Mesenchymal stem cell (in vitro differentiated cells and primary cell): ENCODE results near the gene ZBTB7C.

ENCODE experiments used
- DNase-seq: peaks from one replicate; pipeline ENCODE4 v3.0.0-alpha.2; 2013
- H2AFZ ChIP-seq: one replicate; pipeline ENCODE4 v1.6.1; 2013; ENCODE audit warnings: low read depth, mild to moderate bottlenecking, control low read depth, inconsistent platforms, low read length, moderate library complexity
- H2AK5ac ChIP-seq: 2 replicates; pipeline ENCODE4 v1.6.1; 2013; ENCODE audit warnings: low read length, moderate library complexity, mild to moderate bottlenecking, inconsistent platforms; ENCODE audit not compliant: severe bottlenecking
- H2BK120ac ChIP-seq: one replicate; pipeline ENCODE4 v1.6.1; 2013; ENCODE audit warnings: low read depth, mild to moderate bottlenecking, inconsistent platforms, low read length, moderate library complexity
- H2BK12ac ChIP-seq, 2 experiments: one replicate each; pipeline ENCODE4 v1.6.1; 2013; ENCODE audit warnings: inconsistent platforms in 2 of 2, low read length in 2 of 2, mild to moderate bottlenecking in 2 of 2, moderate library complexity in 2 of 2, control low read depth in 1 of 2
- H2BK15ac ChIP-seq: one replicate; pipeline ENCODE4 v1.6.1; 2013; ENCODE audit warnings: mild to moderate bottlenecking, low read depth, inconsistent platforms; ENCODE audit not compliant: poor library complexity, severe bottlenecking
- H2BK5ac ChIP-seq: 2 replicates; pipeline ENCODE4 v1.6.1; 2013; ENCODE audit warnings: low read depth, mild to moderate bottlenecking, low read length, control low read depth, inconsistent platforms; ENCODE audit not compliant: poor library complexity, severe bottlenecking
- H3K14ac ChIP-seq, 2 experiments: one replicate each; pipeline ENCODE4 v1.6.1; 2013; ENCODE audit warnings: inconsistent platforms in 2 of 2, low read length in 2 of 2, control low read depth in 1 of 2, mild to moderate bottlenecking in 1 of 2, moderate library complexity in 1 of 2
- H3K18ac ChIP-seq, 2 experiments: one replicate each; pipeline ENCODE4 v1.6.1; 2013; ENCODE audit warnings: inconsistent platforms in 2 of 2, low read length in 2 of 2, control low read depth in 1 of 2, low read depth in 1 of 2, mild to moderate bottlenecking in 1 of 2
- H3K23ac ChIP-seq, 2 experiments: one replicate each; pipeline ENCODE4 v1.6.1; 2013; ENCODE audit warnings: inconsistent platforms in 2 of 2, low read length in 2 of 2, mild to moderate bottlenecking in 2 of 2, moderate library complexity in 2 of 2, control low read depth in 1 of 2
- H3K27ac ChIP-seq: 2 replicates; pipeline ENCODE4 v1.5.1; 2013; ENCODE audit warnings: mild to moderate bottlenecking, moderate library complexity, low read length, control low read depth, inconsistent platforms; ENCODE audit not compliant: poor library complexity, severe bottlenecking
- H3K27me3 ChIP-seq, 2 experiments: 2 replicates each; pipeline versions ENCODE4 v1.6.1 to v1.7.0; 2013; ENCODE audit warnings: low read length in 2 of 2, mild to moderate bottlenecking in 2 of 2, moderate library complexity in 2 of 2, control low read depth in 1 of 2, inconsistent platforms in 1 of 2; ENCODE audit not compliant: control insufficient read depth in 1 of 2, insufficient read depth in 1 of 2
- H3K36me3 ChIP-seq, 2 experiments: 2 replicates each; pipeline versions ENCODE4 v1.6.1 to v1.7.0; 2013; ENCODE audit warnings: low read length in 2 of 2, control low read depth in 1 of 2, inconsistent platforms in 1 of 2, low read depth in 1 of 2, mild to moderate bottlenecking in 1 of 2; ENCODE audit not compliant: insufficient read depth in 2 of 2, control insufficient read depth in 1 of 2
- H3K4ac ChIP-seq, 2 experiments: one replicate each; pipeline ENCODE4 v1.6.1; 2013; ENCODE audit warnings: inconsistent platforms in 2 of 2, low read length in 2 of 2, mild to moderate bottlenecking in 2 of 2, moderate library complexity in 2 of 2, control low read depth in 1 of 2, low read depth in 1 of 2
- H3K4me1 ChIP-seq: 2 replicates; pipeline ENCODE4 v1.6.1; 2013; ENCODE audit warnings: low read depth, low read length, control low read depth; ENCODE audit not compliant: control insufficient read depth, insufficient read depth
- H3K4me2 ChIP-seq: 2 replicates; pipeline ENCODE4 v1.6.1; 2013; ENCODE audit warnings: low read length, mild to moderate bottlenecking, inconsistent platforms; ENCODE audit not compliant: poor library complexity, severe bottlenecking
- H3K4me3 ChIP-seq, 2 experiments: 2 replicates each; pipeline versions ENCODE4 v1.5.1 to v1.7.0; 2013; ENCODE audit warnings: low read length in 2 of 2, mild to moderate bottlenecking in 2 of 2, control low read depth in 1 of 2, low read depth in 1 of 2; ENCODE audit not compliant: insufficient read depth in 1 of 2
- H3K79me1 ChIP-seq: replicated peaks from 2 replicates; pipeline ENCODE4 v1.6.1; 2013; ENCODE audit warnings: mild to moderate bottlenecking, control low read depth, low read length, inconsistent platforms; ENCODE audit not compliant: poor library complexity, severe bottlenecking
- H3K9ac ChIP-seq: 2 replicates; pipeline ENCODE4 v1.7.0; 2013; ENCODE audit warnings: mild to moderate bottlenecking, low read length, moderate library complexity
- H3K9me3 ChIP-seq: 2 replicates; pipeline ENCODE4 v1.7.0; 2013; ENCODE audit warnings: mild to moderate bottlenecking, low read length; ENCODE audit not compliant: control insufficient read depth
- H4K8ac ChIP-seq: one replicate; pipeline ENCODE4 v1.6.1; 2013; ENCODE audit warnings: inconsistent platforms, mild to moderate bottlenecking, low read length, moderate library complexity
- H4K91ac ChIP-seq: one replicate; pipeline ENCODE4 v1.6.1; 2013; ENCODE audit warnings: mild to moderate bottlenecking, low read length, inconsistent platforms
- WGBS: methylation state at CpG from one replicate; pipeline ENCODE4 v1.1.7; 2013; ENCODE audit warnings: mixed read lengths; 5-methylcytosine and 5-hydroxymethylcytosine counted together

ZBTB7C gene

DNA sequence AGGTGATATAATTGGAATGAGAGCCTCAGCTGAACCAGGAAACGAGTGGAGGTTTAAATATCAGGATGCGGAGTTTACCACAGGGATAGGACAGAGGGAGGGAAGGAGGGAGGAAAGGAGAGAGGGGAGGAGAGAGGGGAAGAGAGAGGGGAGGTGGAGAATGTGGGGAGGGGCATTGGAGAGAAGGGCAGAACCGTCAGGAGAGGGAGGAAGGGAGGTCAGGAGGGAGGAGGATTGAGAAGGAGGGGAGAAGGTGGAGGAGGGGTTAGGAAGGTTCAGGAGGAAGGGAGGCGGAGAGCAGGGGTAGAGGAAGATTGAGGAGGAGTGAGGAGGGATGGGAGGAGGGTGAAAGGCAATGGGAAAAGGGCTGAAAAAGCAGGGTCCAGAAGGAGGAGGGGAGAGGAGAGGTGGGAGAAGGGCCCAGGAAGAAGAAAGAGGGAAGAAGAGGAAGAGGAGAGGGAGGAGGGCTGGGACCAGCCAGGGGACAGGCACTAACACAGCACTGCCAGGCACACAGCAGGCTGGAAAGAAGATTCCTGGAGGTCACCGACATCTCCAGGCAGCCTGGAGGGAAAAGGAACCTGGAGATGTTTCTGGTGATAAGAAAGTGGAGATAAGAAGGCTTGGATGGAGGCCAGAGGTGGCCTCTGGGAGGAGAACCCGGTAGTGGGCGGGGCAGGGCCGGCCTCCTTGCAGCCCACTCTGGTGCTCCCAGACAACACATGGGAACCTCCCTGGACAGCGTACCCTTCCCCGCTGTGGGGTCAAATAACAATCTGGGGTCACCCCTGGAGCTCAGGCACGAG lies 302.0 kb downstream of the ZBTB7C start:
- H3K23ac ChIP-seq = no peak overlapping the region
- no peak overlapping the region for H3K4me2 ChIP-seq
- no peak overlapping the region for H2AK5ac ChIP-seq
- no peak overlapping the region for H4K91ac ChIP-seq
- H3K4me1 ChIP-seq = no peaks in the 10 kb centered on the region
- no peak overlapping the region for H3K4me3 ChIP-seq
- no peaks in the 10 kb centered on the region for H3K9me3 ChIP-seq
- H4K8ac ChIP-seq = no peak overlapping the region
- H3K4ac ChIP-seq = no peak overlapping the region
- DNase-seq = no peak
- no peak overlapping the region for H2BK120ac ChIP-seq
- no peak overlapping the region for H2BK12ac ChIP-seq
- H3K9ac ChIP-seq = no peak overlapping the region
- H3K27me3 ChIP-seq = peaks cover 50 to 61% of the 10 kb centered on the region in 2 experiments
- no peak overlapping the region for H2AFZ ChIP-seq
- H2BK5ac ChIP-seq = no peak overlapping the region
- H3K18ac ChIP-seq = no peak overlapping the region
- H3K27ac ChIP-seq = no peak overlapping the region
- H3K36me3 ChIP-seq = no peaks in the 10 kb centered on the region
- H3K14ac ChIP-seq = no peak overlapping the region
- H2BK15ac ChIP-seq = no peak overlapping the region
- H3K79me1 ChIP-seq = no peaks in the 10 kb centered on the region
- WGBS = 28% methylated on average over 11 of the region's 11 CpGs

DNA sequence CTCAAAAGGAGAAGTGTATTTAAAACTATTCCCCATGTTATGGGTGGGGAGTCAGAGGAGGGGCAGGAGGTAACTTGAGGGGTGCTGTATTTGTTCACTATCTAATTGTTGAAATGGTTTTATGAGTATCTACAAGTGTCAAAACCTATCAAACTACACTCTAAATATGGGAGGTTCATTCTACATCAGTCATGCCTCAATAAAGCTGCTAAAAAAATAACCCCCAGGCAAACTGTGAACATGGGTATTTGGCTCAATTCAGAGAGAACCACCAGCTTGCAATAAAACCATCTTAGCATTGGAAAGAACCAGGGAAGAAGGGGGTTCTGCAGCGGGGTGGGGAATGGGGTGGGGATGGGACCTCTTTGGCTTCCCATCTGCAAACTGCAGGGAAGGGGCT lies 302.7 kb downstream of the ZBTB7C start:
- H3K9me3 ChIP-seq = no peaks in the 10 kb centered on the region
- H3K27ac ChIP-seq = no peak overlapping the region
- H4K91ac ChIP-seq = no peak overlapping the region
- no peaks in the 10 kb centered on the region for H3K79me1 ChIP-seq
- H3K36me3 ChIP-seq = no peaks in the 10 kb centered on the region
- H3K23ac ChIP-seq = no peak overlapping the region
- H3K18ac ChIP-seq = no peak overlapping the region
- no peak overlapping the region for H3K4me2 ChIP-seq
- H3K4me3 ChIP-seq = no peak overlapping the region
- no peak overlapping the region for H2BK15ac ChIP-seq
- no peak overlapping the region for H3K14ac ChIP-seq
- WGBS = 59% methylated on average over 1 of the region's 1 CpG
- H2BK120ac ChIP-seq = no peak overlapping the region
- H3K4ac ChIP-seq = no peak overlapping the region
- no peaks in the 10 kb centered on the region for H3K4me1 ChIP-seq
- no peak overlapping the region for H4K8ac ChIP-seq
- no peak for DNase-seq
- no peak overlapping the region for H2BK12ac ChIP-seq
- no peak overlapping the region for H3K9ac ChIP-seq
- H2AK5ac ChIP-seq = no peak overlapping the region
- no peak overlapping the region for H2BK5ac ChIP-seq
- peaks cover 54 to 67% of the 10 kb centered on the region in 2 experiments for H3K27me3 ChIP-seq
- H2AFZ ChIP-seq = no peak overlapping the region

DNA sequence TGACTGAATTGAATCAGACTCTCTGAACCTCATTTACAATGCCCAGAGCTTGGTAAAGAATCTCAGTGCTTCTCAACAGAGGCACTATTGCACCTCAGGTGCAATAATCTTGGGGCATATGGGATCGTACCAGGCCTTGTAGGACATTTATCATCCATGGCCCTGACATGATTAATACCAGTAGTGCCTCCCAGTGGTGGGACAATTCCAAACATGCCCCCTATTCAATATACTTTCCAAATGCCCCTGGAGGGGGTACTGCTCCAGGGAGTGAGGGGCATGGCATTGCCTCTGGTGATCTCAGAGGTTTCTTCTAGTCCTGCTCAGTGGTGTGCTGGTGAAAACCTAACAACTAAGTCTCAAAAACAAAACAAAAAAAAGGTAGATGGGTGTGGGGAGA lies 303.9 kb downstream of the ZBTB7C start:
- Histone ChIP-seq H3K79me1 (no peaks in the 10 kb centered on the region), H2BK12ac (no peak overlapping the region), H3K36me3 (no peaks in the 10 kb centered on the region), H3K18ac (no peak overlapping the region), H4K91ac (no peak overlapping the region), H3K4me1 (peaks cover 2% of the 10 kb centered on the region), H3K4ac (no peak overlapping the region), H2BK5ac (no peak overlapping the region), H2BK120ac (no peak overlapping the region), H2AFZ (no peak overlapping the region), H3K4me3 (no peak overlapping the region), H3K27me3 (peaks cover 60 to 72% of the 10 kb centered on the region in 2 experiments), H3K9me3 (no peaks in the 10 kb centered on the region), H2AK5ac (no peak overlapping the region), H3K27ac (no peak overlapping the region), H3K23ac (no peak overlapping the region), H2BK15ac (no peak overlapping the region), H3K4me2 (no peak overlapping the region), H4K8ac (no peak overlapping the region), H3K14ac (no peak overlapping the region), H3K9ac (no peak overlapping the region)
- no peak for DNase-seq
- 50% methylated on average over 1 of the region's 1 CpG for WGBS

DNA sequence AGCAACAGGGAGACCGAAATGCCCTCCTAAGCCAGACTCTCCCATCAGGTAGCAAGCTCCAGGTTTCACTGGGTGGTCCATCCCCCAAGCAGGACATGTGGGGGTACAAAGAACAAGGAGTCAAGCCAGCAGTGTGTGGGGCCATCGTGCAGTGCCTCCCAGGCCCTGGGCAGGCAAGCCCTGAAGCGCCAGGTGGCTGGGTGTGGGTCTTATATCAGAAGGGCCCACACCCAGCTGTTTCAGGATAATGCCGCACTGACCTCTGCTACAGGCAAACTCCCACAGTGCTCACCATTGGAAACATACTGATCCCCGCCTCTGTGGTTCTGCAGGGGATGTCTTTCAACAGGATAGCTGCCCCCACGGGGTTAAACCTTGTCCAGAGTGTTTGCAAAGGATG lies 304.5 kb downstream of the ZBTB7C start:
- H3K9me3 ChIP-seq = no peaks in the 10 kb centered on the region

More for the DNA sequence above, 304.5 kb downstream of the ZBTB7C start:
- no peaks in the 10 kb centered on the region for H3K79me1 ChIP-seq
- H2BK5ac ChIP-seq = no peak overlapping the region
- peaks cover 2% of the 10 kb centered on the region for H3K4me1 ChIP-seq
- no peak overlapping the region for H2AFZ ChIP-seq
- H3K4ac ChIP-seq = no peak overlapping the region
- no peak overlapping the region for H2BK15ac ChIP-seq
- no peak overlapping the region for H4K91ac ChIP-seq
- 57% methylated on average over 5 of the region's 6 CpGs for WGBS
- no peak overlapping the region for H2AK5ac ChIP-seq
- no peak for DNase-seq
- H3K14ac ChIP-seq = no peak overlapping the region
- no peak overlapping the region for H3K4me2 ChIP-seq
- H3K18ac ChIP-seq = no peak overlapping the region
- no peak overlapping the region for H3K4me3 ChIP-seq
- H2BK120ac ChIP-seq = no peak overlapping the region
- no peak overlapping the region for H3K23ac ChIP-seq
- no peak overlapping the region for H4K8ac ChIP-seq
- no peak overlapping the region for H3K9ac ChIP-seq
- no peaks in the 10 kb centered on the region for H3K36me3 ChIP-seq
- H3K27me3 ChIP-seq = peaks cover 65 to 73% of the 10 kb centered on the region in 2 experiments
- H2BK12ac ChIP-seq = no peak overlapping the region
- H3K27ac ChIP-seq = no peak overlapping the region
